Ishikawa (cell line): ENCODE data around the gene CCDC177.
A peak's percentile ranks its signal among the peaks of the same experiment; 100 is the strongest.

Source experiments
- CEBPB ChIP-seq: IDR thresholded peaks from 2 replicates; pipeline ENCODE4 v1.6.1; 2012
- CREB1 ChIP-seq: IDR thresholded peaks from 2 replicates; pipeline ENCODE4 v1.6.1; 2012; ENCODE audit warnings: low read depth
- EGR1 ChIP-seq: IDR thresholded peaks from 2 replicates; pipeline ENCODE4 v1.6.1; 2012
- EP300 ChIP-seq: IDR thresholded peaks from 2 replicates; pipeline ENCODE4 v1.6.1; 2012; ENCODE audit warnings: borderline replicate concordance
- FOXM1 ChIP-seq: IDR thresholded peaks from 2 replicates; pipeline ENCODE4 v1.6.1; 2012; ENCODE audit warnings: low read depth, borderline replicate concordance
- NFIC ChIP-seq: IDR thresholded peaks from 2 replicates; pipeline ENCODE4 v1.6.1; 2012
- RAD21 ChIP-seq: IDR thresholded peaks from 2 replicates; pipeline ENCODE4 v1.6.1; 2012; ENCODE audit warnings: low read depth
- TAF1 ChIP-seq: IDR thresholded peaks from 2 replicates; pipeline ENCODE4 v1.6.1; 2012; ENCODE audit warnings: low read depth, mild to moderate bottlenecking
- TCF12 ChIP-seq: IDR thresholded peaks from 2 replicates; pipeline ENCODE4 v1.6.1; 2012; ENCODE audit warnings: low read depth
- TEAD4 ChIP-seq: IDR thresholded peaks from 2 replicates; pipeline ENCODE4 v1.6.1; 2012
- USF1 ChIP-seq: IDR thresholded peaks from 2 replicates; pipeline ENCODE4 v1.6.1; 2012
- YY1 ChIP-seq: IDR thresholded peaks from 2 replicates; pipeline ENCODE4 v1.6.1; 2012; ENCODE audit warnings: low read depth
- ZBTB7A ChIP-seq: IDR thresholded peaks from 2 replicates; pipeline ENCODE4 v1.6.1; 2012; ENCODE audit warnings: low read depth
- TF ChIP-seq, protein P1 (sequence below): IDR thresholded peaks from 2 replicates; pipeline ENCODE4 v1.6.1; 2012
- TF ChIP-seq, protein P2 (sequence below): IDR thresholded peaks from 2 replicates; pipeline ENCODE4 v1.6.1; 2012; ENCODE audit warnings: low read depth, mild to moderate bottlenecking

The CCDC177 gene

GRCh38 chr14:69537900-69538299 lies 36.8 kb downstream of the CCDC177 start:
- TF ChIP-seq USF1, result no peak
- TF ChIP-seq, protein P1, sequence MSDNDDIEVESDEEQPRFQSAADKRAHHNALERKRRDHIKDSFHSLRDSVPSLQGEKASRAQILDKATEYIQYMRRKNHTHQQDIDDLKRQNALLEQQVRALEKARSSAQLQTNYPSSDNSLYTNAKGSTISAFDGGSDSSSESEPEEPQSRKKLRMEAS, result no peak

DNA sequence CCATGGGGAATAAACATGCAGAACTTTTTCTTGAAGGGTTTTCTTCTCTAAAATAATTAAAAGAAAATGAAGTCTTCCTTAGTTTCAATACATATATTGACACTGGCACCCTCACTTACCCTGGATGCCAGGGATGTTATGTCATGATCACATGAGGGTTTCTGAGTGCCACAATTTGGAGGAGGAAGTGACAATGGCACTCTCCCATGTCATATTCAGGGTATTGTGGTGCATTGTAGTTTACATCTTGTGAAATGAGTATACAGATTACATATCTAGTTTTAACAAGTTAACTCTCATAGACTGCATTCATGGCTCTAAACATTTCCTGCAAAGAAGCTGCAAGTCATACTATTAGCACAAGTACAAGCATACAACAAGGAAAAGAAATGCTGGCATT lies 37.7 kb downstream of the CCDC177 start:
- TF ChIP-seq EGR1 (no peak), EP300 (no peak), TCF12 (no peak), CEBPB (no peak), TEAD4 (no peak)

DNA sequence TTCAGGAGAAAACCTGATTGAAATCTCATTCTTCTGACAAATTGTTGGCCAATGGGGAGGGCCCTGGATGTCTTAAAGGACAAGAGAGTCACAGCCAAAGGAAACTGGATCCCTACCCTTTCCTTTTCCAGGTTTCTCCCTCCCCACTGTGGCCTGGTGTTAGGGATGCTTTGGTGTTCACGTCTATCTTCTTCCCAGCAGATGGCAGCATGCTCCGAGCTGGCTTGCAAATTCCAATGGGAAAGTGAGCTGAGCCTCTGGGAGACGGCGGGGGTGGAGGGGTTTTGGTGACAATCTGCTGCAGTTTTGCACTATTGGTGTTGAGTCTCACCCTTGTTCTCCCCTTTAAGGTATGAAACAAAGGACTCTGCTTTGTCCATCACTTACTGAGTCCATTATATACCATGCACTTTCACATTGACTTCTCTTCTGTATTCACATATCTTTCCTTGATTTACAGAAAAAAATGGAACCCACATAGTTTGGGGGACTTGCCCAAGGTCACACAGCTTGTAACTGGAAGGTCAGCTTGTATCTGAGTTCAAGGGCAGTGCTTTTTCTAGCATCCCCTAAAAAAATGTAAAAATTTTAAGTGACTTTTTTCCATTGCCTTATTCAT lies 39.3 kb downstream of the CCDC177 start:
- TF ChIP-seq EP300 (no peak), TEAD4 (peak; percentile 35; the same call in 1 of the 2 replicates), YY1 (no peak), TAF1 (no peak), USF1 (no peak), RAD21 (peak; percentile 82), NFIC (no peak), CEBPB (no peak)
- TF ChIP-seq, protein P2, sequence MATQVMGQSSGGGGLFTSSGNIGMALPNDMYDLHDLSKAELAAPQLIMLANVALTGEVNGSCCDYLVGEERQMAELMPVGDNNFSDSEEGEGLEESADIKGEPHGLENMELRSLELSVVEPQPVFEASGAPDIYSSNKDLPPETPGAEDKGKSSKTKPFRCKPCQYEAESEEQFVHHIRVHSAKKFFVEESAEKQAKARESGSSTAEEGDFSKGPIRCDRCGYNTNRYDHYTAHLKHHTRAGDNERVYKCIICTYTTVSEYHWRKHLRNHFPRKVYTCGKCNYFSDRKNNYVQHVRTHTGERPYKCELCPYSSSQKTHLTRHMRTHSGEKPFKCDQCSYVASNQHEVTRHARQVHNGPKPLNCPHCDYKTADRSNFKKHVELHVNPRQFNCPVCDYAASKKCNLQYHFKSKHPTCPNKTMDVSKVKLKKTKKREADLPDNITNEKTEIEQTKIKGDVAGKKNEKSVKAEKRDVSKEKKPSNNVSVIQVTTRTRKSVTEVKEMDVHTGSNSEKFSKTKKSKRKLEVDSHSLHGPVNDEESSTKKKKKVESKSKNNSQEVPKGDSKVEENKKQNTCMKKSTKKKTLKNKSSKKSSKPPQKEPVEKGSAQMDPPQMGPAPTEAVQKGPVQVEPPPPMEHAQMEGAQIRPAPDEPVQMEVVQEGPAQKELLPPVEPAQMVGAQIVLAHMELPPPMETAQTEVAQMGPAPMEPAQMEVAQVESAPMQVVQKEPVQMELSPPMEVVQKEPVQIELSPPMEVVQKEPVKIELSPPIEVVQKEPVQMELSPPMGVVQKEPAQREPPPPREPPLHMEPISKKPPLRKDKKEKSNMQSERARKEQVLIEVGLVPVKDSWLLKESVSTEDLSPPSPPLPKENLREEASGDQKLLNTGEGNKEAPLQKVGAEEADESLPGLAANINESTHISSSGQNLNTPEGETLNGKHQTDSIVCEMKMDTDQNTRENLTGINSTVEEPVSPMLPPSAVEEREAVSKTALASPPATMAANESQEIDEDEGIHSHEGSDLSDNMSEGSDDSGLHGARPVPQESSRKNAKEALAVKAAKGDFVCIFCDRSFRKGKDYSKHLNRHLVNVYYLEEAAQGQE, result no peak

- TF ChIP-seq, protein P1, result no peak
- TF ChIP-seq, protein P2, result no peak
- TF ChIP-seq FOXM1, result no peak
- TF ChIP-seq ZBTB7A, result no peak
These were observed 41.9 kb downstream of the CCDC177 start for GRCh38 chr14:69532561-69533340.

GRCh38 chr14:69531135-69531534 lies 43.5 kb downstream of the CCDC177 start:
- TF ChIP-seq NFIC (no peak), TAF1 (no peak), ZBTB7A (no peak), YY1 (no peak), CREB1 (no peak), EGR1 (no peak), FOXM1 (no peak), CEBPB (no peak), RAD21 (no peak), TEAD4 (no peak), TCF12 (no peak), EP300 (no peak), USF1 (no peak)
- TF ChIP-seq, protein P2, result no peak
- TF ChIP-seq, protein P1, result no peak
